MCF 10A (cell line): ENCODE results near the gene PATL2. TPM values are rescaled to one million over a fixed set of nuclear protein-coding genes. Genes with fewer than 3 reads are reported as not detected.

Experiments used
- BruUV-seq: library from RNA; stranded (reverse); fragments of 400-500 nt; replicated peaks from 2 replicates; lab custom pipeline; 2021; lab: Mats Ljungman, UMichigan
- CTCF ChIA-PET: fragments of 300-600 bp; sonication (Branson Sonifier 250); formaldehyde crosslinking; extraction: SDS; loops from one replicate; lab custom pipeline; 2021; ENCODE audit warnings: antibody characterized with exemption, inconsistent platforms; lab: Yijun Ruan, JAX
- POLR2A ChIA-PET: fragments of 300-600, 350-650 bp; sonication (Branson Sonifier 250); formaldehyde crosslinking; extraction: SDS; loops from one replicate; lab custom pipeline; 2020; ENCODE audit warnings: antibody characterized with exemption, inconsistent platforms; lab: Yijun Ruan, JAX
- DNase-seq: peaks from one replicate; pipeline ENCODE4 v3.0.0-alpha.2; 2018; ENCODE audit not compliant: unreplicated experiment
- H3K27ac Mint-ChIP-seq: one replicate; pipeline ENCODE4 v1.8.0; 2022; ENCODE audit warnings: mild to moderate bottlenecking, low read depth, mixed read lengths; ENCODE audit not compliant: unreplicated experiment
- H3K27me3 Mint-ChIP-seq: one replicate; pipeline ENCODE4 v1.8.0; 2022; ENCODE audit warnings: mixed read lengths; ENCODE audit not compliant: insufficient read depth, unreplicated experiment
- H3K36me3 Mint-ChIP-seq: one replicate; pipeline ENCODE4 v1.8.0; 2022; ENCODE audit warnings: mild to moderate bottlenecking, moderate library complexity, mixed read lengths; ENCODE audit not compliant: insufficient read depth, unreplicated experiment
- H3K4me1 Mint-ChIP-seq: one replicate; pipeline ENCODE4 v1.8.0; 2022; ENCODE audit warnings: mixed read lengths; ENCODE audit not compliant: insufficient read depth, unreplicated experiment
- H3K4me3 Mint-ChIP-seq: one replicate; pipeline ENCODE4 v1.8.0; 2022; ENCODE audit warnings: mild to moderate bottlenecking, moderate library complexity, mixed read lengths; ENCODE audit not compliant: unreplicated experiment
- H3K9me3 Mint-ChIP-seq: one replicate; pipeline ENCODE4 v1.8.0; 2022; ENCODE audit warnings: mixed read lengths; ENCODE audit not compliant: unreplicated experiment
- CTCF ChIP-seq: fragments of 200-600 bp; IDR thresholded peaks from one replicate; pipeline ENCODE4 v1.8.0; 2022; ENCODE audit warnings: antibody characterized with exemption, mild to moderate bottlenecking; ENCODE audit not compliant: unreplicated experiment
- intact Hi-C: fragments of 100-400 bp; cut with micrococcal nuclease; formaldehyde crosslinking; loops from 2 replicates; pipeline ENCODE4 v1.14.1; 2022
- total RNA-seq: library from RNA; stranded (reverse); gene quantifications from 2 replicates; pipeline ENCODE4 v1.2.3, GENCODE V29; 2022

The PATL2 gene
- total RNA-seq, 1 experiment from 2014 or later = 0.16 TPM

GRCh38 chr15:44656298-44656697 is 54.8 kb downstream of the PATL2 start:
- Mint-ChIP-seq H3K4me1 (peaks cover 7% of the 10 kb centered on the region), H3K9me3 (no peaks in the 10 kb centered on the region), H3K4me3 (no peak overlapping the region), H3K27me3 (no peaks in the 10 kb centered on the region), H3K36me3 (peaks cover 71% of the 10 kb centered on the region), H3K27ac (no peak overlapping the region)
- ChIA-PET CTCF (interaction anchor here (1.8 kb wide), 1 partner anchor 82 kb away, joined by 11 read pairs; no protein-coding TSS in a partner anchor), POLR2A (interaction anchor here (1.8 kb wide), 1 partner anchor 8 kb away, joined by 9 read pairs; no protein-coding TSS in a partner anchor)
- intact Hi-C loops = no loop called here
- no peak for TF ChIP-seq CTCF
- BruUV-seq = no TSS peak
- no peak for DNase-seq

GRCh38 chr15:44654858-44655257 is 56.3 kb downstream of the PATL2 start:
- peaks cover 7% of the 10 kb centered on the region for H3K4me1 Mint-ChIP-seq
- DNase-seq = no peak
- H3K9me3 Mint-ChIP-seq = no peaks in the 10 kb centered on the region
- H3K4me3 Mint-ChIP-seq = no peak overlapping the region
- BruUV-seq = no TSS peak
- no peak for TF ChIP-seq CTCF
- no peaks in the 10 kb centered on the region for H3K27me3 Mint-ChIP-seq
- no peak overlapping the region for H3K27ac Mint-ChIP-seq
- intact Hi-C loops = no loop called here
- ChIA-PET CTCF (interaction anchor here (1.0 to 1.4 kb wide), 3 partner anchors 9 to 84 kb away, joined by 3 to 4 read pairs (median 3); no protein-coding TSS in a partner anchor), POLR2A (interaction anchor here (1.1 kb wide), 1 partner anchor 8 kb away, joined by 3 read pairs; the partner anchor contains the start of gene SPG11)
- peaks cover 79% of the 10 kb centered on the region for H3K36me3 Mint-ChIP-seq

GRCh38 chr15:44647637-44648036 is 63.5 kb downstream of the PATL2 start:
- Mint-ChIP-seq H3K9me3 (peaks cover 18% of the 10 kb centered on the region), H3K27me3 (no peaks in the 10 kb centered on the region), H3K4me1 (peaks cover 11% of the 10 kb centered on the region), H3K27ac (no peak overlapping the region), H3K36me3 (peaks cover 74% of the 10 kb centered on the region), H3K4me3 (no peak overlapping the region)
- intact Hi-C loops = no loop called here
- POLR2A ChIA-PET = interaction anchor here (1.2 to 1.6 kb wide), 4 partner anchors 9 to 81 kb away, joined by 3 to 9 read pairs (median 3); no protein-coding TSS in a partner anchor
- TF ChIP-seq CTCF = no peak
- no peak for DNase-seq
- CTCF ChIA-PET = no interaction called here
- no TSS peak for BruUV-seq

- H3K4me3 Mint-ChIP-seq = no peak overlapping the region
- peaks cover 18% of the 10 kb centered on the region for H3K9me3 Mint-ChIP-seq
- H3K36me3 Mint-ChIP-seq = peaks cover 71% of the 10 kb centered on the region
- H3K27ac Mint-ChIP-seq = no peak overlapping the region
- intact Hi-C loops = no loop called here
- ChIA-PET CTCF (no interaction called here), POLR2A (interaction anchor here (1.2 to 1.5 kb wide), 3 partner anchors 9 to 82 kb away, joined by 3 read pairs; no protein-coding TSS in a partner anchor)
- no TSS peak for BruUV-seq
- DNase-seq = no peak
- no peak for TF ChIP-seq CTCF
- no peaks in the 10 kb centered on the region for H3K27me3 Mint-ChIP-seq
- H3K4me1 Mint-ChIP-seq = peaks cover 11% of the 10 kb centered on the region
Measured at GRCh38 chr15:44647036-44647435, 64.1 kb downstream of the PATL2 start.
